ENCODE measurements around the gene RAB3A. TPM values are rescaled to one million over a fixed set of nuclear protein-coding genes. Genes with fewer than 3 reads are reported as not detected.

RAB3A gene
- total and polyA plus RNA-seq, 9 of the 15 experiments (the other 6 are each of a cell fraction or from before 2014, with no cell fraction given), result 0.17 to 5.1 (median 0.90) TPM; not detected in 1

GRCh38 chr19:18218159-18218558 is 14.3 kb upstream of the RAB3A start (continued):
- no peak for TF ChIP-seq AFF1 (IDR thresholded peaks at IDR 0.05; ENCODE audit: low read depth in 1 of 2, partially characterized antibody in 2 of 2)
- TF ChIP-seq, protein P1, sequence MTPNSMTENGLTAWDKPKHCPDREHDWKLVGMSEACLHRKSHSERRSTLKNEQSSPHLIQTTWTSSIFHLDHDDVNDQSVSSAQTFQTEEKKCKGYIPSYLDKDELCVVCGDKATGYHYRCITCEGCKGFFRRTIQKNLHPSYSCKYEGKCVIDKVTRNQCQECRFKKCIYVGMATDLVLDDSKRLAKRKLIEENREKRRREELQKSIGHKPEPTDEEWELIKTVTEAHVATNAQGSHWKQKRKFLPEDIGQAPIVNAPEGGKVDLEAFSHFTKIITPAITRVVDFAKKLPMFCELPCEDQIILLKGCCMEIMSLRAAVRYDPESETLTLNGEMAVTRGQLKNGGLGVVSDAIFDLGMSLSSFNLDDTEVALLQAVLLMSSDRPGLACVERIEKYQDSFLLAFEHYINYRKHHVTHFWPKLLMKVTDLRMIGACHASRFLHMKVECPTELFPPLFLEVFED (CRISPR knock-in tag; conservative IDR thresholded peaks at IDR 0.05), result no peak
- TF ChIP-seq, protein P2, sequence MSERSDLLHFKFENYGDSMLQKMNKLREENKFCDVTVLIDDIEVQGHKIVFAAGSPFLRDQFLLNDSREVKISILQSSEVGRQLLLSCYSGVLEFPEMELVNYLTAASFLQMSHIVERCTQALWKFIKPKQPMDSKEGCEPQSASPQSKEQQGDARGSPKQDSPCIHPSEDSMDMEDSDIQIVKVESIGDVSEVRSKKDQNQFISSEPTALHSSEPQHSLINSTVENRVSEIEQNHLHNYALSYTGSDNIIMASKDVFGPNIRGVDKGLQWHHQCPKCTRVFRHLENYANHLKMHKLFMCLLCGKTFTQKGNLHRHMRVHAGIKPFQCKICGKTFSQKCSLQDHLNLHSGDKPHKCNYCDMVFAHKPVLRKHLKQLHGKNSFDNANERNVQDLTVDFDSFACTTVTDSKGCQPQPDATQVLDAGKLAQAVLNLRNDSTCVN (CRISPR knock-in tag; IDR thresholded peaks at IDR 0.05), result no peak
- TF ChIP-seq PREB (CRISPR knock-in tag; IDR thresholded peaks at IDR 0.05), result no peak
- TF ChIP-seq POLR2G (IDR thresholded peaks at IDR 0.05; ENCODE audit: low read depth, low read length), result no peak
